OCI-LY7 (cell line): Measurements from ENCODE around the gene RIMS4. TPM values are rescaled to one million over a fixed set of nuclear protein-coding genes. Genes with fewer than 3 reads are reported as not detected.

Experiments used
- BruUV-seq: library from RNA; stranded (reverse); fragments of 400-500 nt; replicated peaks from 2 replicates; lab custom pipeline; 2021; lab: Mats Ljungman, UMichigan
- CTCF ChIA-PET: fragments of 300-600 bp; sonication (Branson Sonifier 250); formaldehyde crosslinking; loops from one replicate; lab custom pipeline; 2022; ENCODE audit warnings: antibody characterized with exemption; ENCODE audit not compliant: unreplicated experiment; lab: Charles Lee
- POLR2A ChIA-PET: fragments of 300-600 bp; sonication (Branson Sonifier 250); formaldehyde crosslinking; loops from one replicate; lab custom pipeline; 2022; ENCODE audit warnings: antibody characterized with exemption; lab: Charles Lee
- DNase-seq: peaks from one replicate; pipeline ENCODE4 v3.0.0-alpha.2; 2015; ENCODE audit warnings: low spot score
- H2AFZ ChIP-seq: fragments of 200-600 bp; sonication (generic), shearing (Covaris generic); 2 replicates; pipeline ENCODE4 v1.6.1; 2014; ENCODE audit warnings: mild to moderate bottlenecking, antibody characterized with exemption, low read length, moderate library complexity
- H3K27ac ChIP-seq: fragments of 200-600 bp; sonication (generic); 2 replicates; pipeline ENCODE4 v1.5.1; 2014; ENCODE audit warnings: mixed run types, low read depth, mild to moderate bottlenecking, moderate library complexity, low read length, inconsistent platforms; ENCODE audit not compliant: poor library complexity, severe bottlenecking
- H3K36me3 ChIP-seq: fragments of 200-600 bp; sonication (generic); 2 replicates; pipeline ENCODE4 v1.6.1; 2014; ENCODE audit warnings: mild to moderate bottlenecking, antibody characterized with exemption, low read length, moderate library complexity, mixed read lengths; ENCODE audit not compliant: insufficient read depth
- H3K4me1 ChIP-seq: fragments of 200-600 bp; sonication (generic); 2 replicates; pipeline ENCODE4 v1.5.1; 2014; ENCODE audit warnings: mild to moderate bottlenecking, low read length; ENCODE audit not compliant: insufficient read depth, poor library complexity, severe bottlenecking
- H3K4me2 ChIP-seq: fragments of 200-600 bp; sonication (generic); 2 replicates; pipeline ENCODE4 v1.6.1; 2014; ENCODE audit warnings: mild to moderate bottlenecking, low read length
- H3K4me3 ChIP-seq: fragments of 200-600 bp; sonication (generic); 2 replicates; pipeline ENCODE4 v1.5.1; 2014; ENCODE audit warnings: mild to moderate bottlenecking, low read depth, low read length; ENCODE audit not compliant: poor library complexity, severe bottlenecking
- H3K79me2 ChIP-seq: fragments of 200-600 bp; sonication (generic); 2 replicates; pipeline ENCODE4 v1.6.1; 2016; ENCODE audit warnings: low read depth, mild to moderate bottlenecking, low read length, moderate library complexity, mixed read lengths; ENCODE audit not compliant: insufficient read depth
- H3K9me2 ChIP-seq: fragments of 200-600 bp; sonication (generic); 2 replicates; pipeline ENCODE4 v1.6.1; 2016; ENCODE audit warnings: mild to moderate bottlenecking, low read length, mixed read lengths; ENCODE audit not compliant: insufficient read depth
- H3K9me3 ChIP-seq: fragments of 200-600 bp; sonication (generic); 2 replicates; pipeline ENCODE4 v1.6.1; 2014; ENCODE audit warnings: mild to moderate bottlenecking, mixed run types, low read length, mixed read lengths
- H4K20me1 ChIP-seq: fragments of 200-600 bp; sonication (generic); 2 replicates; pipeline ENCODE4 v1.6.1; 2014; ENCODE audit warnings: mild to moderate bottlenecking, antibody characterized with exemption, low read length, moderate library complexity, mixed read lengths; ENCODE audit not compliant: insufficient read depth
- CTCF ChIP-seq: fragments of 200-600 bp; sonication (generic); conservative IDR thresholded peaks from 2 replicates; pipeline ENCODE4 v1.5.1; 2014; ENCODE audit warnings: mild to moderate bottlenecking, antibody characterized with exemption, low read length, moderate library complexity, mixed read lengths
- EZH2phosphoT487 ChIP-seq: fragments of 200-600 bp; sonication (generic); IDR thresholded peaks from 2 replicates; pipeline ENCODE4 v1.6.1; 2018; ENCODE audit warnings: low read depth, borderline replicate concordance, mild to moderate bottlenecking, mixed run types, antibody characterized with exemption, low read length, moderate library complexity, mixed read lengths
- intact Hi-C: fragments of 100-400 bp; cut with micrococcal nuclease; formaldehyde crosslinking; loops from one replicate; pipeline ENCODE4 v1.10.0; 2022; ENCODE audit not compliant: unreplicated experiment
- total RNA-seq, 2 experiments: library from RNA; depleted of rRNA in 1 of 2; stranded (reverse); fragments of >200 nt in 1 of 2; shearing (Covaris generic) in 1 of 2; gene quantifications; 2 replicates each; pipeline ENCODE4 v1.2.3, GENCODE V29; 2014 to 2022

Gene RIMS4
- total RNA-seq, 2 experiments from 2014 or later, result not detected

- peaks cover 11% of the 10 kb centered on the region for H3K36me3 ChIP-seq
- no peak for TF ChIP-seq CTCF
- no peak for TF ChIP-seq EZH2phosphoT487
- ChIA-PET POLR2A (interaction anchor here (0.5 to 1.0 kb wide), 4 partner anchors 9 to 293 kb away, joined by 3 to 7 read pairs (median 5); no protein-coding TSS in a partner anchor), CTCF (interaction anchor here (1.3 kb wide), 1 partner anchor 9 kb away, joined by 6 read pairs; no protein-coding TSS in a partner anchor)
- H3K4me3 ChIP-seq, result peak overlapping the region; percentile 67
- DNase-seq, result peak; percentile 91
- H3K9me2 ChIP-seq, result no peaks in the 10 kb centered on the region
- H3K27ac ChIP-seq, result no peak overlapping the region
- peaks cover 19% of the 10 kb centered on the region for H3K9me3 ChIP-seq
- peak overlapping the region; percentile 79; the same call in 1 of the 2 replicates for H2AFZ ChIP-seq
- no TSS peak for BruUV-seq
- no peaks in the 10 kb centered on the region for H4K20me1 ChIP-seq
- intact Hi-C loops, result no loop called here
- peaks cover 30% of the 10 kb centered on the region for H3K4me1 ChIP-seq
- peak overlapping the region; percentile 81 for H3K4me2 ChIP-seq
- H3K79me2 ChIP-seq, result no peaks in the 10 kb centered on the region
Observed at GRCh38 chr20:44738813-44739477, 71.4 kb downstream of the RIMS4 start.

- peak overlapping the region; percentile 8 for H3K4me3 ChIP-seq
- peak overlapping the region; percentile 91 for H2AFZ ChIP-seq
- H3K4me2 ChIP-seq, result peak overlapping the region; percentile 36
- ChIA-PET CTCF (interaction anchor here (0.7 kb wide), 1 partner anchor 11 kb away, joined by 3 read pairs; no protein-coding TSS in a partner anchor), POLR2A (interaction anchor here (0.5 to 1.3 kb wide), 4 partner anchors 13 to 87 kb away, joined by 3 to 4 read pairs (median 3); no protein-coding TSS in a partner anchor)
- H3K79me2 ChIP-seq, result no peaks in the 10 kb centered on the region
- H3K27ac ChIP-seq, result peak overlapping the region; percentile 29
- no TSS peak for BruUV-seq
- DNase-seq, result no peak
- H3K36me3 ChIP-seq, result peaks cover 14% of the 10 kb centered on the region
- H3K4me1 ChIP-seq, result peaks cover 30% of the 10 kb centered on the region
- H3K9me3 ChIP-seq, result peaks cover 19% of the 10 kb centered on the region
- intact Hi-C loops, result no loop called here
- H3K9me2 ChIP-seq, result no peaks in the 10 kb centered on the region
- no peaks in the 10 kb centered on the region for H4K20me1 ChIP-seq
- TF ChIP-seq CTCF, result no peak
- no peak for TF ChIP-seq EZH2phosphoT487
Observed at GRCh38 chr20:44737116-44737515, 73.2 kb downstream of the RIMS4 start.
